ENCODE results near the gene TTC21A. TPM values are rescaled to one million over a fixed set of nuclear protein-coding genes. Genes with fewer than 3 reads are reported as not detected.

Gene TTC21A
- total and polyA plus RNA-seq, 2 experiments from 2014 or later: 3.7 to 6.5 TPM

- Histone ChIP-seq H3K9me2 (replicated peaks; ENCODE audit: insufficient read depth) (no peaks in the 10 kb centered on the region), H3K4me2 (peak overlapping the region; percentile 91), H3K27me3 (no peaks in the 10 kb centered on the region), H2AFZ (peak overlapping the region; percentile 96), H3K9me3 (ENCODE audit: low read depth) (no peaks in the 10 kb centered on the region), H3K4me3 (peak overlapping the region; percentile 98), H3K4me1 (ENCODE audit: insufficient read depth) (peaks cover 11% of the 10 kb centered on the region), H3K27ac (peak overlapping the region; percentile 98), H3K79me2 (peaks cover 51% of the 10 kb centered on the region), H4K20me1 (ENCODE audit: insufficient read depth, poor library complexity, severe bottlenecking) (peaks cover 46% of the 10 kb centered on the region), H3K36me3 (replicated peaks; ENCODE audit: insufficient read depth, low read depth) (no peaks in the 10 kb centered on the region)
- WGBS (ENCODE audit: low lambda C conversion rate, missing lambda C conversion rate): 3% methylated on average over 16 of the region's 16 CpGs
- DNase-seq (ENCODE audit: low spot score): peak; percentile 32
- no peak for TF ChIP-seq EZH2phosphoT487 (IDR thresholded peaks at IDR 0.05; ENCODE audit: low read depth, severe bottlenecking, unreplicated experiment)
Measured at GRCh38 chr3:39106281-39106811, 1.1 kb upstream of the TTC21A start.

GRCh38 chr3:39106851-39107387 lies 561 bp upstream of the TTC21A start:
- Histone ChIP-seq H2AFZ (peak overlapping the region; percentile 96), H3K4me1 (ENCODE audit: insufficient read depth) (peaks cover 11% of the 10 kb centered on the region), H3K9me2 (replicated peaks; ENCODE audit: insufficient read depth) (no peaks in the 10 kb centered on the region), H3K79me2 (peaks cover 47% of the 10 kb centered on the region), H4K20me1 (ENCODE audit: insufficient read depth, poor library complexity, severe bottlenecking) (peaks cover 43% of the 10 kb centered on the region), H3K27me3 (no peaks in the 10 kb centered on the region), H3K9me3 (ENCODE audit: low read depth) (no peaks in the 10 kb centered on the region), H3K4me3 (peak overlapping the region; percentile 98), H3K27ac (peak overlapping the region; percentile 98), H3K4me2 (peak overlapping the region; percentile 91), H3K36me3 (replicated peaks; ENCODE audit: insufficient read depth, low read depth) (no peaks in the 10 kb centered on the region)
- peak; percentile 79 for DNase-seq (ENCODE audit: low spot score)
- WGBS (ENCODE audit: low lambda C conversion rate, missing lambda C conversion rate): under 1% methylated on average over 54 of the region's 55 CpGs
- TF ChIP-seq CTCF (IDR thresholded peaks at IDR 0.05; ENCODE audit: poor library complexity) (no peak), EZH2phosphoT487 (IDR thresholded peaks at IDR 0.05; ENCODE audit: low read depth, severe bottlenecking, unreplicated experiment) (no peak), EZH2 (IDR thresholded peaks at IDR 0.05; ENCODE audit: borderline replicate concordance) (no peak)

- H3K9me2 ChIP-seq (replicated peaks; ENCODE audit: insufficient read depth): no peaks in the 10 kb centered on the region
- no peaks in the 10 kb centered on the region for H3K9me3 ChIP-seq (ENCODE audit: low read depth)
- TF ChIP-seq EZH2phosphoT487 (IDR thresholded peaks at IDR 0.05; ENCODE audit: low read depth, severe bottlenecking, unreplicated experiment): no peak
- TF ChIP-seq EZH2 (IDR thresholded peaks at IDR 0.05; ENCODE audit: borderline replicate concordance): no peak
- peaks cover 31% of the 10 kb centered on the region for H4K20me1 ChIP-seq (ENCODE audit: insufficient read depth, poor library complexity, severe bottlenecking)
- H3K36me3 ChIP-seq (replicated peaks; ENCODE audit: insufficient read depth, low read depth): no peaks in the 10 kb centered on the region
- no peak overlapping the region for H3K4me3 ChIP-seq
- no peak for DNase-seq (ENCODE audit: low spot score)
- H3K4me2 ChIP-seq: peak overlapping the region; percentile 91
- H3K27ac ChIP-seq: peak overlapping the region; percentile 98
- H3K79me2 ChIP-seq: peaks cover 37% of the 10 kb centered on the region
- 48% methylated on average over 2 of the region's 2 CpGs for WGBS (ENCODE audit: low lambda C conversion rate, missing lambda C conversion rate)
- no peaks in the 10 kb centered on the region for H3K27me3 ChIP-seq
- H3K4me1 ChIP-seq (ENCODE audit: insufficient read depth): peaks cover 11% of the 10 kb centered on the region
- H2AFZ ChIP-seq: peak overlapping the region; percentile 96
Measured at GRCh38 chr3:39108200-39108710, 775 bp downstream of the TTC21A start.

- TF ChIP-seq EZH2phosphoT487 (IDR thresholded peaks at IDR 0.05; ENCODE audit: low read depth, severe bottlenecking, unreplicated experiment): no peak
- TF ChIP-seq EZH2 (IDR thresholded peaks at IDR 0.05; ENCODE audit: borderline replicate concordance): no peak
- TF ChIP-seq CTCF (IDR thresholded peaks at IDR 0.05; ENCODE audit: poor library complexity): no peak
- Histone ChIP-seq H3K4me3 (no peak overlapping the region), H3K27me3 (no peaks in the 10 kb centered on the region), H4K20me1 (ENCODE audit: insufficient read depth, poor library complexity, severe bottlenecking) (peaks cover 23% of the 10 kb centered on the region), H3K27ac (no peak overlapping the region), H3K4me2 (no peak overlapping the region), H2AFZ (no peak overlapping the region), H3K9me2 (replicated peaks; ENCODE audit: insufficient read depth) (no peaks in the 10 kb centered on the region), H3K9me3 (ENCODE audit: low read depth) (no peaks in the 10 kb centered on the region), H3K36me3 (replicated peaks; ENCODE audit: insufficient read depth, low read depth) (no peaks in the 10 kb centered on the region), H3K79me2 (peaks cover 29% of the 10 kb centered on the region), H3K4me1 (ENCODE audit: insufficient read depth) (peaks cover 11% of the 10 kb centered on the region)
- WGBS (ENCODE audit: low lambda C conversion rate, missing lambda C conversion rate): 77% methylated on average over 5 of the region's 5 CpGs
- DNase-seq (ENCODE audit: low spot score): no peak
Measured at GRCh38 chr3:39109086-39109485, 1.6 kb downstream of the TTC21A start.

Measured in hepatocyte (in vitro differentiated cells).